ENCODE results near the gene SLC22A4.

SLC22A4 gene

GRCh38 chr5:132300577-132301343 is 6.6 kb downstream of the SLC22A4 start:
- no peak for DNase-seq

GRCh38 chr5:132301344-132302271 is 7.4 kb downstream of the SLC22A4 start:
- DNase-seq: no peak

- DNase-seq: no peak
Measured at GRCh38 chr5:132302413-132302812, 8.2 kb downstream of the SLC22A4 start.

- no peak for DNase-seq
Measured at GRCh38 chr5:132303589-132303988, 9.4 kb downstream of the SLC22A4 start.

- DNase-seq: no peak
Measured at GRCh38 chr5:132305420-132305819, 11.2 kb downstream of the SLC22A4 start.

- DNase-seq: no peak
Measured at GRCh38 chr5:132308701-132309100, 14.5 kb downstream of the SLC22A4 start.

GRCh38 chr5:132309679-132310078 is 15.5 kb downstream of the SLC22A4 start:
- DNase-seq: no peak

- DNase-seq: no peak
Measured at GRCh38 chr5:132310141-132310834, 16.1 kb downstream of the SLC22A4 start.

- no peak for DNase-seq
Measured at GRCh38 chr5:132313366-132313765, 19.2 kb downstream of the SLC22A4 start.

- DNase-seq: no peak
Measured at GRCh38 chr5:132313961-132314432, 19.8 kb downstream of the SLC22A4 start.

- DNase-seq: no peak
Measured at GRCh38 chr5:132315529-132316067, 21.4 kb downstream of the SLC22A4 start.

GRCh38 chr5:132319975-132320374 is 25.8 kb downstream of the SLC22A4 start:
- no peak for DNase-seq

- DNase-seq: no peak
Measured at GRCh38 chr5:132321109-132321721, 27.0 kb downstream of the SLC22A4 start.

- no peak for DNase-seq
Measured at GRCh38 chr5:132322266-132322665, 28.1 kb downstream of the SLC22A4 start.

- no peak for DNase-seq
Measured at GRCh38 chr5:132323202-132323601, 29.0 kb downstream of the SLC22A4 start.

- no peak for DNase-seq
Measured at GRCh38 chr5:132325691-132326090, 31.5 kb downstream of the SLC22A4 start.

GRCh38 chr5:132327252-132327955 is 33.2 kb downstream of the SLC22A4 start:
- DNase-seq: no peak

GRCh38 chr5:132334812-132335211 is 40.6 kb downstream of the SLC22A4 start:
- no peak for DNase-seq

GRCh38 chr5:132335402-132335801 is 41.2 kb downstream of the SLC22A4 start:
- no peak for DNase-seq

GRCh38 chr5:132339502-132339901 is 45.3 kb downstream of the SLC22A4 start:
- no peak for DNase-seq

GRCh38 chr5:132342291-132343180 is 48.3 kb downstream of the SLC22A4 start:
- no peak for DNase-seq
